Prostate gland (tissue), 2 donors: ENCODE results near the gene CCN2. TPM values are rescaled to one million over a fixed set of nuclear protein-coding genes. Genes with fewer than 3 reads are reported as not detected.

ENCODE experiments used
- DNase-seq: peaks from one replicate; pipeline ENCODE4 v3.0.0-alpha.2; 2019; ENCODE audit warnings: low spot score
- H3K27ac ChIP-seq, 2 donors: fragments of 200-600 bp; sonication (generic); 2 replicates each; pipeline ENCODE4 v1.5.1; 2017 to 2019
- H3K27me3 ChIP-seq: fragments of 200-600 bp; sonication (generic); replicated peaks from 2 replicates; pipeline ENCODE4 v1.5.1; 2019; ENCODE audit not compliant: insufficient read depth
- H3K36me3 ChIP-seq, 2 donors: fragments of 200-600 bp; sonication (generic); 1 replicate in 1 of 2; 2 replicates in 1 of 2; pipeline versions ENCODE4 v1.5.1 to v1.8.1; 2017 to 2019
- H3K4me1 ChIP-seq: fragments of 200-600 bp; sonication (generic); replicated peaks from 2 replicates; pipeline ENCODE4 v1.5.1; 2019
- H3K4me3 ChIP-seq, 2 donors: fragments of 200-600 bp; sonication (generic); 2 replicates each; pipeline ENCODE4 v1.5.1; 2017 to 2019
- H3K9me3 ChIP-seq: fragments of 200-600 bp; sonication (generic); 2 replicates; pipeline ENCODE4 v1.5.1; 2017
- POLR2A ChIP-seq: fragments of 450-650 bp; IDR thresholded peaks from one replicate; pipeline ENCODE4 v1.6.1; 2016; ENCODE audit warnings: antibody characterized with exemption, mild to moderate bottlenecking
- POLR2AphosphoS5 ChIP-seq: sonication (generic); formaldehyde crosslinking; IDR thresholded peaks from one replicate; pipeline ENCODE4 v1.6.1; 2017; ENCODE audit warnings: antibody characterized with exemption
- WGBS: methylation state at CpG from one replicate; pipeline ENCODE4 v1.1.5; 2018; 5-methylcytosine and 5-hydroxymethylcytosine counted together
- intact Hi-C: fragments of 100-400 bp; cut with DNase I; formaldehyde crosslinking; loops from one replicate; pipeline ENCODE4 v1.14.2; 2022
- total RNA-seq, 2 donors: library from RNA; depleted of rRNA; stranded (reverse); fragments of >200 nt; gene quantifications; one replicate each; pipeline ENCODE4 v1.1.0, GENCODE V29; 2016
- TF ChIP-seq, protein P1 (sequence below), 4 experiments: fragments of 200-600 bp in 2 of 4; fragments of 450-650 bp in 2 of 4; sonication (generic) in 2 of 4; IDR thresholded peaks; 1 replicate in 3 of 4; 2 replicates in 1 of 4; pipeline ENCODE4 v1.5.1; 2016 to 2019; ENCODE audit warnings: antibody characterized with exemption in 4 of 4, mild to moderate bottlenecking in 2 of 4, moderate library complexity in 2 of 4

CCN2 gene
- total RNA-seq, 2 donors from 2014 or later = 73.1 to 120 TPM

DNA sequence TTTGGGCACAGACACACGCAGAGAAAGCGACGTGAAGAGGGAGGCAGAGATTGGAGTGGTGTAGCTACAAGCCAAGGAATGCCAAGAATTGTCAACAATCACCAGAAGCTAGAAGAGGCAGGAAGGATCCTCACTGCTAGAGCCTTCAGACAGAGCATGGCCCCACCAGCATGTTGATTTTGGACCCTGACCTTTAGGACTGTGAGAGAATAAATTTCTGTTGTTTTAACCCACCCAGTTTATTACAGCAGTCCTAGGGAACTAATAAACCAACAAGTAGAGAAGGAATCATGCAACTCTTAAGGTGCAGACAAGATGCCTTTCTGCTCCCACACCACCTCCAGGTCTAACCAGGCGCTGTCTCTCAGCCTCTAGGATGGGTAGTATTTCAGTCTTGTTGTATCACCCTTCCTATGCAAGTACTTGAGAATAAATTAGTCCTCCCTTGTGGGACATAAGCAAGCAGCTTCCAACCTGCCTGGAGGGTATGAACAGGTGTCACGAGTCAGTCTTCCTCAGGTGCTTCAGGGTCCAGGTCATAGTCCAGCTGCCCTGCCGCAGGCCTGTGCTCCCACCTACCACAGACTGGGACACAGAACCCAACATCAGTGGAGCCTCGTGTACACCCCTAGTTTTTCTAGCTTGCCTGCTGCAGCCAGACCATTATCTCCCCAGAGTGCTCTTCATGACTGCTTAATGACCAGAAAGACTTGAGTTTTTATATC is 46.4 kb upstream of the CCN2 start:
- no peak for TF ChIP-seq POLR2AphosphoS5
- TF ChIP-seq POLR2A = no peak
- TF ChIP-seq, protein P1, sequence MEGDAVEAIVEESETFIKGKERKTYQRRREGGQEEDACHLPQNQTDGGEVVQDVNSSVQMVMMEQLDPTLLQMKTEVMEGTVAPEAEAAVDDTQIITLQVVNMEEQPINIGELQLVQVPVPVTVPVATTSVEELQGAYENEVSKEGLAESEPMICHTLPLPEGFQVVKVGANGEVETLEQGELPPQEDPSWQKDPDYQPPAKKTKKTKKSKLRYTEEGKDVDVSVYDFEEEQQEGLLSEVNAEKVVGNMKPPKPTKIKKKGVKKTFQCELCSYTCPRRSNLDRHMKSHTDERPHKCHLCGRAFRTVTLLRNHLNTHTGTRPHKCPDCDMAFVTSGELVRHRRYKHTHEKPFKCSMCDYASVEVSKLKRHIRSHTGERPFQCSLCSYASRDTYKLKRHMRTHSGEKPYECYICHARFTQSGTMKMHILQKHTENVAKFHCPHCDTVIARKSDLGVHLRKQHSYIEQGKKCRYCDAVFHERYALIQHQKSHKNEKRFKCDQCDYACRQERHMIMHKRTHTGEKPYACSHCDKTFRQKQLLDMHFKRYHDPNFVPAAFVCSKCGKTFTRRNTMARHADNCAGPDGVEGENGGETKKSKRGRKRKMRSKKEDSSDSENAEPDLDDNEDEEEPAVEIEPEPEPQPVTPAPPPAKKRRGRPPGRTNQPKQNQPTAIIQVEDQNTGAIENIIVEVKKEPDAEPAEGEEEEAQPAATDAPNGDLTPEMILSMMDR (IDR thresholded peaks at IDR 0.05) = no peak
- Histone ChIP-seq H3K4me3 (no peak overlapping the region), H3K27me3 (no peaks in the 10 kb centered on the region), H3K36me3 (no peaks in the 10 kb centered on the region), H3K4me1 (no peaks in the 10 kb centered on the region), H3K9me3 (no peaks in the 10 kb centered on the region), H3K27ac (no peak overlapping the region)
- WGBS = 89% methylated on average over 7 of the region's 7 CpGs
- no peak for DNase-seq
- intact Hi-C loops = no loop called here

DNA sequence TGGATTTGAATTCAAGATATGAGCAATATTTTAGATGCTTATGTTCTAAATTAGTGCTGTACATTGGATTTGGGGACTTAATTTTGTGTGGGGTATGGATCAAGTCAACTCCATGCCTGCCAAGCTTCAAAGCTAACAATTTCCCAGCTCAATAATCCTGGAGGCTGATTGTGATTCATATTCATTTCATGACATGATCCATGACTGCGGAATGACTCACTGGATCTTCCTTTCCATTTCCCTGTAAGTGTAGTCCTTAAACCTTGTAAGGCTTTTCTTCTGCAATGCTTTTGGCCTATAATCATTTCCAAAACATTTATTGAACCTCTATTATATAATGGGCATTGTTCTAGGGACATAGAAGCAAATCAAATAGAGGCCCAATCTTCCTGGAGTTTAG is 44.7 kb upstream of the CCN2 start:
- intact Hi-C loops = no loop called here
- no peaks in the 10 kb centered on the region for H3K9me3 ChIP-seq
- DNase-seq = no peak
- 100% methylated on average over 1 of the region's 1 CpG for WGBS
- H3K27me3 ChIP-seq = no peaks in the 10 kb centered on the region
- H3K27ac ChIP-seq = no peak overlapping the region
- TF ChIP-seq, protein P1 (IDR thresholded peaks at IDR 0.05) = no peak
- no peak for TF ChIP-seq POLR2AphosphoS5
- H3K36me3 ChIP-seq = no peaks in the 10 kb centered on the region
- H3K4me1 ChIP-seq = no peaks in the 10 kb centered on the region
- H3K4me3 ChIP-seq = no peak overlapping the region

DNA sequence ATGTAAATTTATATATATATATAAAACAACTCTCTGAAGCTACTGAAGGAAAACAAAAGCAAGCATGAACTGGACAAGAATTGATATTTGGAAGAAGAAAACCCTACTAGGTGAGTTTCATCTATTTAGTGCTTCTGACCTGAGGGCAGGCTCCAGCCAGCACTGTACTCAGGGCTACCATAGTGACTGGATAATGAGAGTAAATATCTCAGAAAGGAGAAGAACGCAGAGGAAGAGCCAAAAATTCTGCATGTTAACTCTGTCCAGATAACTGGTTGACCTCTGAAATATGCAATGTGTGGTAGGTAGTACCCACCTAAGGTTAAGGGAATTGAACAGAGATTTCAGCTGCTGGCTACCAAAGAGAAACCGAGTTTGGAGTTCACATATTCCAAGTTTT is 41.4 kb upstream of the CCN2 start:
- TF ChIP-seq, protein P1 (IDR thresholded peaks at IDR 0.05) = no peak
- TF ChIP-seq POLR2AphosphoS5 = no peak
- TF ChIP-seq POLR2A = no peak
- whole genome bisulfite sequencing = 65% methylated on average over 2 of the region's 2 CpGs
- no peak for DNase-seq
- intact Hi-C loops = no loop called here
- no peak overlapping the region for H3K4me3 ChIP-seq
- H3K4me1 ChIP-seq = no peaks in the 10 kb centered on the region
- H3K9me3 ChIP-seq = no peaks in the 10 kb centered on the region
- H3K36me3 ChIP-seq = no peaks in the 10 kb centered on the region
- H3K27ac ChIP-seq = no peak overlapping the region
- H3K27me3 ChIP-seq = no peaks in the 10 kb centered on the region

DNA sequence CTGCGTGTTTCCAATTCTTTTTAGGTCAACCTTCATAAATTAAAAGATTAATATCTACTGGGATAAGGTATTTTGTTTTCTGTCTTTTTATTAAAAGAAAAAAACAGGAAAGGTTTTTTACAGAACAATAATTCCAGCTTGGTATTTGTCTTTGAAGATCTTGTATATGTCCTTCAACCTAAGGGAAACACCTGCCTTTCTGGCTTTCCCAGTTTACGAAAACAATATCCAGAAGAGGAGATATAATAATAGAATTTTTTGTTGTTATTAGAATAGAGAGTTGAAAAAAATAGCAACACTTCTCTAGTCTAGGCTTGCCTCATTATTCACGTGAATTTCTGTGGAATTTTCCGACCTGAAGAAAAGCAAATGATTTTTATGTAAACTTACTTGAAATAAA is 37.9 kb upstream of the CCN2 start:
- H3K36me3 ChIP-seq = no peaks in the 10 kb centered on the region
- intact Hi-C loops = no loop called here
- WGBS = 44% methylated on average over 4 of the region's 4 CpGs
- H3K27me3 ChIP-seq = no peaks in the 10 kb centered on the region
- TF ChIP-seq, protein P1 (IDR thresholded peaks at IDR 0.05) = no peak
- TF ChIP-seq POLR2A (no peak), POLR2AphosphoS5 (no peak)
- no peaks in the 10 kb centered on the region for H3K4me1 ChIP-seq
- no peak overlapping the region for H3K27ac ChIP-seq
- H3K4me3 ChIP-seq = no peak overlapping the region
- no peaks in the 10 kb centered on the region for H3K9me3 ChIP-seq
- no peak for DNase-seq

DNA sequence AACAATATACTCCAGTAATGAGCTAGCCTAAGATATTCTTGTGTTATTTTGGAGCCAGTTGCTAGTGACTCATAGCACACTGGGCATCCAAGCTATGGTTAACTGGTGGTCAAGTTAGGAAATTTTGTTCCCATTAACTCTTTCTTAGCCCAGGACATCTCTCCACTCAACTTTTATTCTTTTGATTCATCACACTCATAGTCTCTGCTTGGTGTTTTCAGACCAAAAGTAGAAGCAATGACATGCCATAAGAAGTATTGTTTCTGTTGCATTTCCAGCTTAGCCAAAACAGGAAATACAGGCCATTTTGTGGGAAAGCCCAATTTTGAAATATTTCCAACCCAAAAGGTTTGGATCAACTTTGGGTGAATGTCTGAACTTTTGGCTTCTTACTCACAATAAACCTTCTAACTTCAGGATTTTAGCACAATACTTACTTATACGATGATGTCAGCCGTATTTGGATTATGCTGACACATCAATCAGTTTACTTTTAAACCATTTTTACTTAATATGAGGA is 31.6 kb upstream of the CCN2 start:
- no peaks in the 10 kb centered on the region for H3K36me3 ChIP-seq

More for the DNA sequence above, 31.6 kb upstream of the CCN2 start:
- H3K27me3 ChIP-seq = no peaks in the 10 kb centered on the region
- no peak overlapping the region for H3K4me3 ChIP-seq
- intact Hi-C loops = no loop called here
- WGBS = 96% methylated on average over 2 of the region's 2 CpGs
- H3K27ac ChIP-seq = no peak overlapping the region
- no peaks in the 10 kb centered on the region for H3K9me3 ChIP-seq
- TF ChIP-seq POLR2AphosphoS5 (no peak), POLR2A (no peak)
- no peak for DNase-seq
- peaks cover 4% of the 10 kb centered on the region for H3K4me1 ChIP-seq
